ENCODE results near the gene PRR3.

The PRR3 gene

GRCh38 chr6:30603961-30604360 is 46.9 kb downstream of the PRR3 start:
- DNase-seq (ENCODE audit: low read depth) = no peak
- no peak overlapping the region for H3K4me3 ChIP-seq (ENCODE audit: low read depth, low read length)
- no peak for TF ChIP-seq CTCF (IDR thresholded peaks at IDR 0.05; ENCODE audit: insufficient read depth, low read depth, low read length, missing control alignments)

GRCh38 chr6:30610065-30610464 is 53.0 kb downstream of the PRR3 start:
- H3K4me3 ChIP-seq (ENCODE audit: low read depth, low read length) = no peak overlapping the region
- no peak for TF ChIP-seq CTCF (IDR thresholded peaks at IDR 0.05; ENCODE audit: insufficient read depth, low read depth, low read length, missing control alignments)
- DNase-seq (ENCODE audit: low read depth) = no peak

GRCh38 chr6:30611150-30611855 is 54.2 kb downstream of the PRR3 start:
- no peak for TF ChIP-seq CTCF (IDR thresholded peaks at IDR 0.05; ENCODE audit: insufficient read depth, low read depth, low read length, missing control alignments)
- no peak for DNase-seq (ENCODE audit: low read depth)
- no peak overlapping the region for H3K4me3 ChIP-seq (ENCODE audit: low read depth, low read length)

- no peak for DNase-seq (ENCODE audit: low read depth)
- no peak overlapping the region for H3K4me3 ChIP-seq (ENCODE audit: low read depth, low read length)
- no peak for TF ChIP-seq CTCF (IDR thresholded peaks at IDR 0.05; ENCODE audit: insufficient read depth, low read depth, low read length, missing control alignments)
Observed at GRCh38 chr6:30611856-30612194, 54.7 kb downstream of the PRR3 start.

GRCh38 chr6:30612213-30612612 is 55.1 kb downstream of the PRR3 start:
- no peak for DNase-seq (ENCODE audit: low read depth)
- no peak overlapping the region for H3K4me3 ChIP-seq (ENCODE audit: low read depth, low read length)
- TF ChIP-seq CTCF (IDR thresholded peaks at IDR 0.05; ENCODE audit: insufficient read depth, low read depth, low read length, missing control alignments) = no peak

- no peak overlapping the region for H3K4me3 ChIP-seq (ENCODE audit: low read depth, low read length)
Observed at GRCh38 chr6:30612687-30613248, 55.7 kb downstream of the PRR3 start.

More at GRCh38 chr6:30612687-30613248, 55.7 kb downstream of the PRR3 start:
- TF ChIP-seq CTCF (IDR thresholded peaks at IDR 0.05; ENCODE audit: insufficient read depth, low read depth, low read length, missing control alignments) = no peak
- DNase-seq (ENCODE audit: low read depth) = no peak
